Ishikawa (cell line): Measurements from ENCODE around the gene SSTR3.

Experiments
- CEBPB ChIP-seq: IDR thresholded peaks from 2 replicates; pipeline ENCODE4 v1.6.1; 2012
- CREB1 ChIP-seq: IDR thresholded peaks from 2 replicates; pipeline ENCODE4 v1.6.1; 2012; ENCODE audit warnings: low read depth
- EGR1 ChIP-seq: IDR thresholded peaks from 2 replicates; pipeline ENCODE4 v1.6.1; 2012
- EP300 ChIP-seq: IDR thresholded peaks from 2 replicates; pipeline ENCODE4 v1.6.1; 2012; ENCODE audit warnings: borderline replicate concordance
- FOXM1 ChIP-seq: IDR thresholded peaks from 2 replicates; pipeline ENCODE4 v1.6.1; 2012; ENCODE audit warnings: low read depth, borderline replicate concordance
- RAD21 ChIP-seq: IDR thresholded peaks from 2 replicates; pipeline ENCODE4 v1.6.1; 2012; ENCODE audit warnings: low read depth
- TAF1 ChIP-seq: IDR thresholded peaks from 2 replicates; pipeline ENCODE4 v1.6.1; 2012; ENCODE audit warnings: low read depth, mild to moderate bottlenecking
- TCF12 ChIP-seq: IDR thresholded peaks from 2 replicates; pipeline ENCODE4 v1.6.1; 2012; ENCODE audit warnings: low read depth
- YY1 ChIP-seq: IDR thresholded peaks from 2 replicates; pipeline ENCODE4 v1.6.1; 2012; ENCODE audit warnings: low read depth
- ZBTB7A ChIP-seq: IDR thresholded peaks from 2 replicates; pipeline ENCODE4 v1.6.1; 2012; ENCODE audit warnings: low read depth
- TF ChIP-seq, protein P1 (sequence below): IDR thresholded peaks from 2 replicates; pipeline ENCODE4 v1.6.1; 2012
- TF ChIP-seq, protein P2 (sequence below): IDR thresholded peaks from 2 replicates; pipeline ENCODE4 v1.6.1; 2012
- TF ChIP-seq, protein P3 (sequence below): IDR thresholded peaks from 2 replicates; pipeline ENCODE4 v1.6.1; 2012; ENCODE audit warnings: low read depth, mild to moderate bottlenecking

GRCh38 chr22:37245740-37246139 is 33.5 kb upstream of the SSTR3 start:
- TF ChIP-seq, protein P1, sequence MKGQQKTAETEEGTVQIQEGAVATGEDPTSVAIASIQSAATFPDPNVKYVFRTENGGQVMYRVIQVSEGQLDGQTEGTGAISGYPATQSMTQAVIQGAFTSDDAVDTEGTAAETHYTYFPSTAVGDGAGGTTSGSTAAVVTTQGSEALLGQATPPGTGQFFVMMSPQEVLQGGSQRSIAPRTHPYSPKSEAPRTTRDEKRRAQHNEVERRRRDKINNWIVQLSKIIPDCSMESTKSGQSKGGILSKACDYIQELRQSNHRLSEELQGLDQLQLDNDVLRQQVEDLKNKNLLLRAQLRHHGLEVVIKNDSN = no peak
- TF ChIP-seq, protein P2, sequence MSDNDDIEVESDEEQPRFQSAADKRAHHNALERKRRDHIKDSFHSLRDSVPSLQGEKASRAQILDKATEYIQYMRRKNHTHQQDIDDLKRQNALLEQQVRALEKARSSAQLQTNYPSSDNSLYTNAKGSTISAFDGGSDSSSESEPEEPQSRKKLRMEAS = no peak
- TF ChIP-seq TAF1 (no peak), EP300 (no peak), EGR1 (no peak), RAD21 (no peak), CEBPB (no peak), ZBTB7A (no peak), TCF12 (no peak), FOXM1 (no peak), YY1 (no peak), CREB1 (no peak)
- TF ChIP-seq, protein P3, sequence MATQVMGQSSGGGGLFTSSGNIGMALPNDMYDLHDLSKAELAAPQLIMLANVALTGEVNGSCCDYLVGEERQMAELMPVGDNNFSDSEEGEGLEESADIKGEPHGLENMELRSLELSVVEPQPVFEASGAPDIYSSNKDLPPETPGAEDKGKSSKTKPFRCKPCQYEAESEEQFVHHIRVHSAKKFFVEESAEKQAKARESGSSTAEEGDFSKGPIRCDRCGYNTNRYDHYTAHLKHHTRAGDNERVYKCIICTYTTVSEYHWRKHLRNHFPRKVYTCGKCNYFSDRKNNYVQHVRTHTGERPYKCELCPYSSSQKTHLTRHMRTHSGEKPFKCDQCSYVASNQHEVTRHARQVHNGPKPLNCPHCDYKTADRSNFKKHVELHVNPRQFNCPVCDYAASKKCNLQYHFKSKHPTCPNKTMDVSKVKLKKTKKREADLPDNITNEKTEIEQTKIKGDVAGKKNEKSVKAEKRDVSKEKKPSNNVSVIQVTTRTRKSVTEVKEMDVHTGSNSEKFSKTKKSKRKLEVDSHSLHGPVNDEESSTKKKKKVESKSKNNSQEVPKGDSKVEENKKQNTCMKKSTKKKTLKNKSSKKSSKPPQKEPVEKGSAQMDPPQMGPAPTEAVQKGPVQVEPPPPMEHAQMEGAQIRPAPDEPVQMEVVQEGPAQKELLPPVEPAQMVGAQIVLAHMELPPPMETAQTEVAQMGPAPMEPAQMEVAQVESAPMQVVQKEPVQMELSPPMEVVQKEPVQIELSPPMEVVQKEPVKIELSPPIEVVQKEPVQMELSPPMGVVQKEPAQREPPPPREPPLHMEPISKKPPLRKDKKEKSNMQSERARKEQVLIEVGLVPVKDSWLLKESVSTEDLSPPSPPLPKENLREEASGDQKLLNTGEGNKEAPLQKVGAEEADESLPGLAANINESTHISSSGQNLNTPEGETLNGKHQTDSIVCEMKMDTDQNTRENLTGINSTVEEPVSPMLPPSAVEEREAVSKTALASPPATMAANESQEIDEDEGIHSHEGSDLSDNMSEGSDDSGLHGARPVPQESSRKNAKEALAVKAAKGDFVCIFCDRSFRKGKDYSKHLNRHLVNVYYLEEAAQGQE = no peak
